ENCODE data around the gene NTSR1. TPM values are rescaled to one million over a fixed set of nuclear protein-coding genes. Genes with fewer than 3 reads are reported as not detected.

The NTSR1 gene
- total and polyA plus RNA-seq, 2 donors (not counting 1 experiment from before 2014, with no cell fraction given) = not detected

- intact Hi-C loops (cut with micrococcal nuclease) = no loop called here
- CTCF ChIA-PET = no interaction called here
Measured at GRCh38 chr20:62772103-62772611, 63.5 kb downstream of the NTSR1 start.

GRCh38 chr20:62772619-62772989, 64.0 kb downstream of the NTSR1 start:
- H3K27me3 ChIP-seq (replicated peaks in 1 of 4; ENCODE audit: control extremely low read depth in 1 of 4, control insufficient read depth in 3 of 4, insufficient read depth in 4 of 4, low read length in 3 of 4) = no peaks in the 10 kb centered on the region
- Mint-ChIP-seq H3K27ac (no peak overlapping the region), H3K27me3 (peaks cover 6% of the 10 kb centered on the region), H3K9me3 (ENCODE audit: insufficient read depth) (no peaks in the 10 kb centered on the region), H3K4me1 (peaks cover 21% of the 10 kb centered on the region), H3K4me3 (no peak overlapping the region)
- ATAC-seq (ENCODE audit: low read depth) (no peak), DNase-seq (no peak)
- intact Hi-C loops (cut with micrococcal nuclease) = no loop called here
- H2AFZ ChIP-seq (ENCODE audit: insufficient read depth, low read depth, low read length, poor library complexity, severe bottlenecking) = no peak overlapping the region
- no peak overlapping the region for H3K4me3 ChIP-seq (ENCODE audit: control extremely low read depth in 1 of 5, extremely low read depth in 1 of 5, insufficient read depth in 1 of 5, low read depth in 2 of 5, low read length in 4 of 5)
- no peak overlapping the region for H3K9ac ChIP-seq (ENCODE audit: low read length)
- H3K27ac ChIP-seq (ENCODE audit: low read length in 2 of 2) = no peak overlapping the region
- peaks cover 0 to 20% (median 0%) of the 10 kb centered on the region in 3 donors for H3K9me3 ChIP-seq (ENCODE audit: control extremely low read depth in 1 of 3, control insufficient read depth in 2 of 3, insufficient read depth in 1 of 3, low read length in 2 of 3)
- no peak overlapping the region for H3K4me2 ChIP-seq (replicated peaks; ENCODE audit: low read depth, low read length, poor library complexity, severe bottlenecking)
- ChIA-PET CTCF (no interaction called here), POLR2A (no interaction called here)
- TF ChIP-seq EZH2 (IDR thresholded peaks at IDR 0.05; ENCODE audit: borderline replicate concordance, insufficient read depth, low read depth, low read length, poor library complexity, severe bottlenecking) (no peak), CTCF (IDR thresholded peaks at IDR 0.05) (no peak)
- no peaks in the 10 kb centered on the region for H3K79me2 ChIP-seq (ENCODE audit: control insufficient read depth, insufficient read depth, low read length)
- no peaks in the 10 kb centered on the region for H3K36me3 ChIP-seq (replicated peaks in 1 of 2; ENCODE audit: control extremely low read depth in 1 of 2, control insufficient read depth in 1 of 2, extremely low read depth in 1 of 2, insufficient read depth in 2 of 2, low read length in 1 of 2)
- H3K4me1 ChIP-seq (ENCODE audit: control insufficient read depth in 2 of 2, insufficient read depth in 2 of 2, low read length in 2 of 2) = peaks cover 17 to 25% of the 10 kb centered on the region in 2 donors
- 93% methylated on average over 11 of the region's 11 CpGs for WGBS (ENCODE audit: insufficient coverage)
- H4K20me1 ChIP-seq (ENCODE audit: control insufficient read depth, insufficient read depth, low read length, poor library complexity, severe bottlenecking) = no peaks in the 10 kb centered on the region

More at GRCh38 chr20:62772103-62772611, 63.5 kb downstream of the NTSR1 start:
- no peaks in the 10 kb centered on the region for H3K27me3 ChIP-seq (replicated peaks in 1 of 4; ENCODE audit: control extremely low read depth in 1 of 4, control insufficient read depth in 3 of 4, insufficient read depth in 4 of 4, low read length in 3 of 4)
- DNase-seq = no peak
- peaks cover 15 to 24% of the 10 kb centered on the region in 2 donors for H3K4me1 ChIP-seq (ENCODE audit: control insufficient read depth in 2 of 2, insufficient read depth in 2 of 2, low read length in 2 of 2)
- Mint-ChIP-seq H3K9me3 (ENCODE audit: insufficient read depth) (no peaks in the 10 kb centered on the region), H3K4me1 (peaks cover 19% of the 10 kb centered on the region), H3K27ac (no peak overlapping the region), H3K4me3 (no peak overlapping the region), H3K27me3 (peaks cover 6% of the 10 kb centered on the region)
- ATAC-seq (ENCODE audit: low read depth) = no peak
- TF ChIP-seq CTCF (IDR thresholded peaks at IDR 0.05) = no peak
- no peak for TF ChIP-seq EZH2 (IDR thresholded peaks at IDR 0.05; ENCODE audit: borderline replicate concordance, insufficient read depth, low read depth, low read length, poor library complexity, severe bottlenecking)
- H3K27ac ChIP-seq (ENCODE audit: low read length in 2 of 2) = no peak overlapping the region
- H3K9me3 ChIP-seq (ENCODE audit: control extremely low read depth in 1 of 3, control insufficient read depth in 2 of 3, insufficient read depth in 1 of 3, low read length in 2 of 3) = peaks cover 0 to 15% (median 0%) of the 10 kb centered on the region in 3 donors
- H3K9ac ChIP-seq (ENCODE audit: low read length) = no peak overlapping the region
- no peak overlapping the region for H2AFZ ChIP-seq (ENCODE audit: insufficient read depth, low read depth, low read length, poor library complexity, severe bottlenecking)
- POLR2A ChIA-PET = no interaction called here
- H4K20me1 ChIP-seq (ENCODE audit: control insufficient read depth, insufficient read depth, low read length, poor library complexity, severe bottlenecking) = no peaks in the 10 kb centered on the region
- H3K4me2 ChIP-seq (replicated peaks; ENCODE audit: low read depth, low read length, poor library complexity, severe bottlenecking) = no peak overlapping the region
- H3K4me3 ChIP-seq (ENCODE audit: control extremely low read depth in 1 of 5, extremely low read depth in 1 of 5, insufficient read depth in 1 of 5, low read depth in 2 of 5, low read length in 4 of 5) = no peak overlapping the region
- H3K79me2 ChIP-seq (ENCODE audit: control insufficient read depth, insufficient read depth, low read length) = no peaks in the 10 kb centered on the region
- H3K36me3 ChIP-seq (replicated peaks in 1 of 2; ENCODE audit: control extremely low read depth in 1 of 2, control insufficient read depth in 1 of 2, extremely low read depth in 1 of 2, insufficient read depth in 2 of 2, low read length in 1 of 2) = no peaks in the 10 kb centered on the region
- whole genome bisulfite sequencing (ENCODE audit: insufficient coverage) = 96% methylated on average over 23 of the region's 23 CpGs

All from B cell (primary cell).